GM12872 (cell line): ENCODE measurements around the gene EIF4EBP3.

Experiments
- CTCF ChIP-seq: IDR thresholded peaks from 3 replicates; pipeline ENCODE4 v1.5.1; 2011; ENCODE audit warnings: low read depth, mild to moderate bottlenecking, low read length, moderate library complexity; ENCODE audit not compliant: insufficient read depth

Gene EIF4EBP3

DNA sequence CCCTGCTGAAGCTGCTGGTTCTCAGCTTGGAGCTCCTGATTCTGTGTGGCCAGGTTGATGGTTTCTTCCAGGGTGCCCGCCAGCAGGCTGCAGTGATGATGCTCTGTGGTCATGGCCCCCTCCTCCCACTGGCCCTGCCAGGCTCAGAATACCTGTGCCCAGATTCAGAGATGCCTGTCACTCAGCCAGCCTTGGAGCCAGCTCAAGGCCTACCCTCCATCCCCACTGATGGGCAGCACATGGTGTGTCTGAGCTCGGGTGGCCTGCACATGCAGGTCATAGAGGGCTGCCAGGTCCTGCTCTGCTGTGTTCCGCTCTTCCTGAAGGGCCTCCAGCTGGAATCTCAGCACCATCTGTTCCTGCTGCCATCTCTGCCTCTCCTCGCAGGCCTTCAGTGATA lies 22.6 kb downstream of the EIF4EBP3 start:
- no peak for TF ChIP-seq CTCF

DNA sequence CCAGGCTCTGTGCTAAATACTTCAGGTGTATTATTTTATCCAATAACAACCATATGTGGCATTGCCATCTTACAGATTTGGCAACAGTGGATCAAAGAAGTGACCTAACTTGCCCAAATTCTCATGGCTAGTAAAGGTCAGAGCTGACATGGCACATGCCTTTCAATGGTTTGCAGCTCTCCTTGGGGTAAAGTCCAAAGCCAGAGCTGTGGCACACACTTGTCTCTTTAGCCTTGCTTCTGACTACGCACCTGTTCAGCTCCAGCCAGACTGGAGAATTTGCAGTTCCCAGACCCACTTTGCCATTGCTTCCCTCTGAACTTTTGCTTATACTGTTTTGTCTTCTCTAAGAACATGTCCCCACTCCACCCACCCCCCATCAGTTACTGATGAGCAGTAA lies 23.0 kb downstream of the EIF4EBP3 start:
- TF ChIP-seq CTCF, result no peak

GRCh38 chr5:140571105-140571504 lies 23.6 kb downstream of the EIF4EBP3 start:
- no peak for TF ChIP-seq CTCF

DNA sequence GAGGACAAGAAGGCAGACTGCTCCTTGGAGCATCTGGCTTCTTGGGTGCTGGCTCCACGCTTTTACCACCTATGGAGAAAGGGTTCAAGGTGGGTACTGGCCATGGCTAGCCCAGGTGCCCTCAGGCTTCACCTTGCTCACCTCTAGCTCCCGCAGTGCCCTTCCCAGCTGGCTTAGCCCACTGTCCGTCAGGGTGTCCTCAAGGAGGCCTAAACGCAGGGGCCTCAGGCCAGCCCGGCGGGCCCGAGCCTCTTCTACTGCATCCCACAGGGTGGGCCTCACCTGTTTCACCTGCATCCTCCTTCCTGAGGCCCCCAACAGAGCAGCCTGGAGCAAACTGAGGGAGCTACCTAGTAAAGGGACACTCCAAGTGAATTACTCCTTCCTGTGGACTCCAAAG lies 26.2 kb downstream of the EIF4EBP3 start:
- TF ChIP-seq CTCF, result no peak

DNA sequence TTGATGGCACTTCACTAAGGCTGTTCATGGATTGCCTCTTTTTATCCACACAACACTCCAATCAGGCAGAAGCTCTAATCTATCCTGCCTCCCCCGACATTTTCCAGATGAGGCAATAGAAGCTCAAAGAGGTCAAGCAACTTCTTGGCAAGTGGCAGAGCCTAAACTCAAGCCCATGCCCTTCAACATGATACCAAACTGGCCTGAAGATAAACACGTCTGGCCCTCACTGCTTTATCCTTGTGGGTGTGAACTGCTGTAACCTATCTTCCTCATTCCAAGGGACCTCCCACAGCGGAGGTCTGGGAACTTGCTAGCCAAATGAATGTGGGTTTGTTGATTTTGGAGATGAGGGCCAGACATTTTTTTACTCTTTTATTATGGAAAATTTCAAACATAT lies 26.7 kb downstream of the EIF4EBP3 start:
- no peak for TF ChIP-seq CTCF

GRCh38 chr5:140575309-140575708 lies 27.8 kb downstream of the EIF4EBP3 start:
- TF ChIP-seq CTCF, result no peak

DNA sequence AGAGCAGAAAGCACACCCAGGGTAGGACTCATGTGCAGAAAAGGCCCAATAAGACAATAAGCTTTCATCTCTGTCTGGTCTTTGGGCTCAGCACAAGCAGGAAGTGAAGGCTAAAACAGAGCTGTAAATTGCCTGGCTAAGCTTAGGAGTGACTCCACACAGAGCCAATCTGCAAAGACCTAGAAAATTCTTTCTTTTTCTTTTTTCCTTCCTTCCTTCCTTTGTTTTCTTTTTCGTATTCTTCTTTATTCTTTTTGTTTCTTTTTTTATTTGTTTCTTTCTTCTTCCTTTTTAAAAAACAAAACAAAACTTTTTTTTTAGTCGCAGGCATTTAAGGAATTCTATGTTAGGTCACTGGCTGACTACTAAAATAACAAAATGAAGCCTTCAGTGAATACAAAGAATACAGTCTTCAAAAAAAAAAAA lies 29.3 kb downstream of the EIF4EBP3 start:
- no peak for TF ChIP-seq CTCF

GRCh38 chr5:140587495-140587894 lies 40.0 kb downstream of the EIF4EBP3 start:
- TF ChIP-seq CTCF, result no peak
